Fibroblast of skin of left biceps (primary cell): ENCODE measurements around the gene CYB5B.
"Not testable (repeated sequence)": the region's sequence is repeated elsewhere in the genome, so short reads cannot be mapped to it uniquely, and the experiment has no call there.

ENCODE experiments used
- DNase-seq, 2 experiments: peaks; one replicate each; pipeline ENCODE4 v3.0.0-alpha.2; 2013; ENCODE audit warnings: low read depth in 2 of 2

CYB5B gene

DNA sequence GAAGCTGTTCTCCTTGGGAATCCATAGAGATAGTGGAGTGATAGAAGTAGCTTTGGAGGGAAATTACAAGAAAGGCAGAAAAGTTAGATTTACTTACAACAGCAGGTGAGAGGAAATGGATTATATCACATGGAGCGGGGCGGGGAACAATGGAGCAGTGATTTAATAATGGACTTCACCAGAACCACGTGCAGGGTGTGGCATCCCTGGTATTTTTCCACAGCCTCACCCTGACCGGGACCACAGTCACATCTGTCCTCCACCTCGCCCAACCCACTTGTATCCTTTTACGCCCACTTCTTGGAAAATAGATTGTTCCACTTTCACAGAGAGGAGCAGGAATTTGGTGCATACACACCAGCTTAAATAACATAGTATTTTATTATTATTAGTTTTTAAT is 15.9 kb upstream of the CYB5B start:
- no peak for DNase-seq

DNA sequence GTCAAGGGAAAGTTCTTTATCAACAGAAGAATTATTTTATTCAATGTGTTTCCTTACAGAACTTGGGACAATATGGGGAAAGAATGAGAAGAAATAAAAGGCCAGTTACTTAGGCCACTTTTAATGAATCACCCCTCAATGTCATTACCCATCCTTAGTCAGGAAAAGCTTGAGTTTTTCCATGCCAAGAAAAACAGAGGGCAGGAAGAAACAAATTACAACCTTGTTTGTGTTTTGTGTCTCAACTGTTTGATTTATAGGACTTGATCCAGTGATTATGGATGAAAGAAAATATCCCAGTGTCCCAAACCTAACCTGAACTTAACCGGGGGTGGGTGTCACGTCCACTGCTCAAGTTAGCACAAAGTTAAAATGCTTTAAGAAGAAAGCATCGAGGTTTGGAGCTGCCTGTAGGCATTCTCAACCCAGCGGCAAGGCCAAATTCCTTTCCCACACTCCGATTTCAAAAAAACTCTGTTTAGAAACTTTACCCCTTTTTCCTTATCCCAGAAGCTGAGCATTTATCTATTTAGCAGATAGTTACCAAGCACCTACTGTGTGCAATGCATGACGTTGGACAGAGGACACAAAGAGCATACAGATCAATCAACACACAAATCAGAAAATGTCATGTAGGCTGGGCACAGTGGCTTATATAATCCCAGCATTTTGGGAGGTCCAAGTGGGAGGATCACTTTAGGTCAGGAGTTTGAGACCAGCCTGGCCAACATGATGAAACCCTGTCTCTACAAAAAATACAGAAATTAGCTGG is 14.0 kb upstream of the CYB5B start:
- no peak for DNase-seq

DNA sequence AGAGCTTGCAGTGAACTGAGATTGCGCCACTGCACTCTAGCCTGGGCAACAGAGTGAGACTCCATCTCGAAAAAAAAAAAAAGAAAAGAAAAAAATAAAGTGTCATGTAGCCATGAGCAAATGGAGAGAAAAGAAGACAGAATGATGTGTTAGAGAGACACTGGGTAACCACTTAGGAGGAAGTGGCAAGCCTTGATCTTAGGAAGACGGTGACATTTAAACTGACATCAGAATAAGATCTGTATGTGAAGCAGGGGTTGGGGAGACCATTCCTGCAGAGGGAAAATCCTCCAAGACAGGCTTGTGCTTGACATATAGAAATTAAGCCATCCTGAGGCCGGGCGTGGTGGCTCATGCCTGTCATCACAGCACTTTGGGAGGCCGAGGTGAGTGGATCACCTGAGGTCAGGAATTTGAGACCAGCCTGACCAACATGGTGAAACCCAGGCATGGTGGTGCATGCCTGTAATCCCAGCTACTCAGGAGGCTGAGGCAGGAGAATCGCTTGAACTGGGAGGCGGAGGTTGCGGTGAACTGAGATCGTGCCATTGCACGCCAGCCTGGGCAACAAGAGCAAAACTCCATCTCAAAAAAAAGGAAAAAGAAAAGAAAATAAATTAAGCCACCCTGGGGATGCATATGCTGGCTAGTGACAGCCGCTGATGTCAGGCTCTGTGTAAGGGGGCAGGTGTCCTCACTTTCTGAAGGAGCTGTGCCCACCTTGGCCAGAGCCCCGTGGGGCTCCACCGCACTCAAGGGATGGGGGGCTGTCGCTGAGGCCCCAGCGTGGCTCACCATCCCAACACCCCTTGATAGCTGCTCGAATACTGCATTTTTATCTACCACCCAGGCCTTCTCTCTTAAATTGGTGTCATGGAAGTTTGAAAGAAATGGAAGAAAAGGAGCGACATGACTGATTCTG is 13.1 kb upstream of the CYB5B start:
- DNase-seq = no peak

DNA sequence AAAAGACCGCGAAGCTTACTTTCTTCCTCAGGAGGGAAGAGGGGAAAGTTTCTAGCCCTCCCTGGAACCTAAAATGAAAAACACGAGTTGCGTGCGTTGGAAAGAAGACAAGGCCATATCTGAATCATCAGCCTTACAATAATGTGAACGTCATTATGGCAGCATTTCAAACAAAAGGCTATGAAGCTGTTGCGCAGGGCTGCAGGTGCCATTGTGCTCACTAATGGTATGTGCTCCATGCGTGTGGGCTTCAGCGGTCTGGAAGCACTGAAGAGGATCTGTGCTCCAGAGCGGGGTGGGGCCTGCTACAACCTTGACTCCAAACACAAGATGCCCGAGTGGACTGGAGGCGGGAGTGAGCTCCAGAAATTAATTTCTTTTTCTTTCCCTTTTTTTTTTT is 12.1 kb upstream of the CYB5B start:
- DNase-seq = no peak

DNA sequence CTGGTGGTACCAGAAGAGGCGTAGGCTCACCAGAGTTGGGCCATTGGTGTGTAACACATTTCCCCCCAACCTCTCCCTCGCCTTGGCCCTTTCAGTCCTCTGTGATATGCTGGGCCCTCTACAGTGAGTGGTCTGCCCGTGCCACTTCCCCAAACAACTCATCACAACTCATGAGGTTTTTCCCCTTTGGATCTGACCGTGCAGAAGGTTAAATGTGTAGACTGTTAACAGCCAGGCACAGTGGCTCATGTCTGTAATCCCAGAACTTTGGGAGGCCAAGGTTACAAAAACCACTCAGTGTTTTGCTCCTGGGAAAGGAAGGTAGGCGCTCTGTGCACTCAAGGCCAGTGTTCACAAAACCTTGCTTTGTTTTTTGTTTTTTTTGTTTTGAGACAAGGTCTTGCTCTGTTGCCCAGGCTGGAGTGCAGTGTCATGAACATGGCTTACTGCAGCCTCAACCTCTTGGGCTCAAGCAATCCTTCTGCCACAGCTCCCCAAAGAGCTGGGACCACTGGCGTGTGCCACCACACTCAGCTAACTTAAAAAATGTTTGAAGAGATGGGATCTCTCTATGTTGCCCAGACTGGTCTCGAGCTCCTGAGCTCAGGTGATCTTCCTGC is 11.3 kb upstream of the CYB5B start:
- no peak for DNase-seq

DNA sequence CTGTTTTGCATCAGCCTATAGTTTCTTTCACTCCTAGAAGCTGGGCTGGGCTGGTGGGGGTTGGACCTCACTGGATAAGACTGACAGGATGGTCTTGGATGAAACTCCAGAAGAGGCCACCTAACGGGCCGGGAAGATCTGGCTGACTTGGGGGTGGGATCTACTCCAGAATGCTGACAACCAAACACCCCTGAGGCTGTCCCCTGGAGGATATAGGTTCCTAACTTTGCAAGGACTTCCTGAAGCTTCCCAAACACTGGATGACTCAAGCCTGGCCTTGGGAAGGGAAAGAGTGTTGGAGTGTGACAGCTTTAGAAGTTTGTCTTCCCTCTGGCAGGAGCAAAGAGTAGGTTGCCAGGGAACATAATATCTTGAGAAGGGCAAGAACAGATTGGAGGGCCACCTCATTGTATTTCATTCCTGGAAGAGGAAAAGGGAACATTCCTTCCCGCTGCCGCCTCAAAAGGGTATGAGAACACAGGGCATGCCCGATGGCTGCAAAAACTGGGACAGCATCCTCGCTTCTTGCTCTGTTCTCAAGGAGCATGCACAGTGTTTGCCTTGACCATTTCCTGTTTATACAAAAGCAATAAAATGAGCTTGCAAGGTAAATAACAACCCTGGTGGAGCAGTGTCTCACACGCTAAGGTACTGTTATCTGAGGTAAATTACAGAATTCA is 6.8 kb upstream of the CYB5B start:
- DNase-seq = no peak

DNA sequence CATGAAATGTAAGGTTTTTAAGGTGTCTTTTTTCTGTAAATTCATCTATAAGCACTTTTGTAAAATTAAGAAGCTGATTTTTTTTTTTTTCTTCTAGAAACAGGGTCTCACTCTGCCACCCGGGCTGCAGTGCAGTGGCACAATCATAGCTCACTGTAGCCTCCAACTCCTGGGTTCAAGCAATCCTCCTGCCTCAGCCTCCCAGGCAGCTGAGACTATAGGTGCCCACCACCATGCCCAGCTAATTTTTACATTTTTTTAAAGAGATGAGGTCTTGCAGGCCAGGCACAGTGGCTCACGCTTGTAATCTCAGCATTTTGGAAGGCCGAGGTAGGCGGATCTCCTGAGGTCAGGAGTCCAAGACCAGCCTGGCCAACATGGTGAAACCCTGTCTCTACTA is 4.5 kb upstream of the CYB5B start:
- no peak for DNase-seq

DNA sequence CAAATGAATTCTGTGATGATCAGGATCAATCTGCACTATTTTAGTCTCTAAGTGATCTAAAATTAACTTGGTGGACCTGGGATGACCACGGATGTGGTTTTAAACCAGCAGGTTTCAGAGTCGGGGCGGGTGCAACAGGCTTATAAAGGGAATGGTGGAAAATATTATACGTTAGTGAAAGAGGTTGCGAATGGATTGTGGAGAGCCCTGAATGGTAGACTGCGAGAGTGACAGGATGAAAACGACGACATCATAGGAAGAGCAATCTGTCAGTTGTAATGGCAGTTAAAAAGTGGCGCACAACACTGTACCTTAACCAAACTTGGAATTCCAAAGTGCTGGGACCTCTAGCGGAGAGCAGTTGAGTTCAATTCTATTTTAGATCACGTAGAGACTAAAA is 1.2 kb upstream of the CYB5B start:
- DNase-seq = no peak

DNA sequence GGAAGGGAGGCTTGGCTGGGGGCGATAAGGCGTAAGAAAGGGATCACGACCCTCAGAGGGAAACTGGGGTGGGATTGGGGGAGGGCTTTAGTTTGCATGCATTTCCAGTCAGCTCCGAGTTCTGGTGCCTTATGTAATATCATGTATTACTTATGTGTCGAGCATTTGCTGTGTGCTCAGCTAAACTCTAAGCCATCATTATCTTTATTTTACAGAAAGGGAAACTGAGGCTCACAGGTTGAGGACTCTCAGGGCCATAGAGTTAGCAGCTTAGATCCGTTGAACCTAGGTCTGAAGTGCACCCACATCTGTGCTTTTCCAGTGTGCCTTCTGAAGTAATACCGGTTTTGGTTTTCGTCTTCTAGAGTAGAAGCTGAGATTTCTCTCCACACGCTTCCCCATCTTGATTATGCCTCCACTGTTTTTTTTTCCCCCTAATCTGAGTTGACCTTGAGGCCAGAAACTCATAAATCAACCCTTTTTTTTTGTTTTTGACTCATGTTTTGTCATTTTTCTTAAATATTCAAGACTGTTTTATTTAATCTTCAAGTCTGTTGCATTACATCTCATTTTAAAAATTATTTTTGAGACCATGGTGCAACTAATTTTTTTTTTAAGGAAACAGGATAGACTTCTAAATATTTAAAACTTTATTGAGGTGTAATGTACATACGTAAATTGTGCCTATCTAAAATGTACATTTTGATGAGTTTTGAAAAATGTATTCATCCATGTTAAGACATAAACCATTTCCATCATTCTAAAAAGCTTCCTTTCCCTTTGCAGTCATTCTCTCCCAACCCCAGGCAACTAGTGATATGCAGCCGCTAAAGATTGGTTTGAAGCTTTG is 741 bp downstream of the CYB5B start:
- no peak for DNase-seq

DNA sequence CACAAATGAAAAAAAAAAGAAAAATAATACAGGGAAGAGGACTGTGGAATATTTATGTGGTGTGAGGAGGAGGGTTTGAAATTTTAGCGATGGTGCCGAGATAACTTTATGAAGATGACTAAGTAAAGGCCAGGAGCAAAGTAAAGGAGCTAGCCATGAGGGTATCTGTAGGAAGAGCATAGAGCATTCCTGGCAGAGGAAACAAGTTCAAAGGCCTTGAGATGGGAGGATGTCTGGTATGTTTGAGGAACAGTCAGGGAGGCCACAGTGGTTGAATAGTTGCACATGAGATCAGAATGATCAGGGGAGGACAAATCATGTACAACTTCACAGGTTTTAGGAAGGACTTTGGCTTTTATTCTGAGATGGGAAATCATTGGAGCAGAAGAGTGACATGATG is 4.2 kb downstream of the CYB5B start:
- DNase-seq = no peak

DNA sequence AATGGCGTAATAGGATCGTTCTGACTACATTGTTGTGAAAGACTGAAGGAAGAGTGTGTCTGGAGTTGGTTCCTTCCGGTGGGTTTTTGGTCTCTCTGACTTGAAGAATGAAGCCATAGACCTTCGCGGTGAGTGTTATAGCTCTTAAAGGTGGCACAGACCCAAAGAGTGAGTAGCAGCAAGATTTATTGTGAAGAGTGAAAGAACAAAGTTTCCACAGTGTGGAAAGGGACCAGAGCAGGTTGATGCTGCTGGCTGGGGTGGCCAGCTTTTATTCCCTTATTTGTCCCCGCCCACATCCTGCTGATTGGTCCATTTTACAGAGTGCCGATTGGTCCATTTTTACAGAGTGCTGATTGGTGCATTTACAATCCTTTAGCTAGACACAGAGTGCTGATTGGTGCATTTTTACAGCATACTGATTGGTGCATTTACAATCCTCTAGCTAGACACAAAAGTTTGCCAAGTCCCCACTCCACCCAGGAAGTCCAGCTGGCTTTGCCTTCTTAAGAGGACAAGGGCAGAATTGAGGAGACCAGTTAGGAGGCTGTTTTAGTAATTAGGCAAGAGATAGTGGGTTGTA is 4.7 kb downstream of the CYB5B start:
- DNase-seq = not testable (repeated sequence)

DNA sequence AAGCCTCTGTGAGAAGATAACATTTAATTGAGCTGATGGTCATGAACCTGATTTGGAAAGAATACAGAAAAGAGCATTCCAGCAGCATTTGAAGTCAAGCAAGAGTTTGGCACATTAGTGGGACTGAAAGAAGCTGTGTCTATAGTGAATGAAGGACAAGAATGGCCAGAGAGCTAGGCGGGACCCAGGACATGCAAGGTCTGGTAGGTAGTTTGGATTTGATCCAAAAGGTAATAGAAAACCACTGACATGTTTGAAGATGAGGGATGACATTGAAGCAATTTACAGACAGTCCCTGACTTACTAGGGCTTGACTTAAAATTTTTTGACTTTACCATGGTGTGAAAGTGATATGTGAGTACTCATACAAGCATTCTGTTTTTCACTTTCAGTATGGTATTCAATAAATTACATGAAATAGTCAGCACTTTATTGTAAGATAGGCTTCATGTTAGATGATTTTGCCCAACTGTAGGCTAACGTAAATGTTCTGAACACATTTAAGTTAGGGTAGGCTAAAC is 7.6 kb downstream of the CYB5B start:
- DNase-seq = no peak

DNA sequence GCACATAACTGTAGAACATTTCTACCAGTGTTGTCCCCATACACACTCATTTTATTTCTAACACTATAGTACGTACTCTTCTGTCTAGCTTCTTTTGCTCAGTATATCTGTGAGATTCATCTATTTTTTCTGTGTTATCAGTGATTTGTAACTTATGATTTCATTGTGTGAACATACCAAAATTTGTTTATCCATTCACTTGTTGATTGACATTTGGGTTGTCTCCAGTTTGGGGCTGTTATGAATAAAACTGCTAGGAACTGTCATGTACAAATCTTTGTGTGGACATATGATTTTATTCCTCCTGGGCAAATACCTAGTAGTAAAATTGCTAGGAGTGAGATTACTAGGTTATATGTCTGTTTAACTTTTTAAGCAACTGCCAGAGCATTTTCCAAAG is 9.6 kb downstream of the CYB5B start:
- no peak for DNase-seq

DNA sequence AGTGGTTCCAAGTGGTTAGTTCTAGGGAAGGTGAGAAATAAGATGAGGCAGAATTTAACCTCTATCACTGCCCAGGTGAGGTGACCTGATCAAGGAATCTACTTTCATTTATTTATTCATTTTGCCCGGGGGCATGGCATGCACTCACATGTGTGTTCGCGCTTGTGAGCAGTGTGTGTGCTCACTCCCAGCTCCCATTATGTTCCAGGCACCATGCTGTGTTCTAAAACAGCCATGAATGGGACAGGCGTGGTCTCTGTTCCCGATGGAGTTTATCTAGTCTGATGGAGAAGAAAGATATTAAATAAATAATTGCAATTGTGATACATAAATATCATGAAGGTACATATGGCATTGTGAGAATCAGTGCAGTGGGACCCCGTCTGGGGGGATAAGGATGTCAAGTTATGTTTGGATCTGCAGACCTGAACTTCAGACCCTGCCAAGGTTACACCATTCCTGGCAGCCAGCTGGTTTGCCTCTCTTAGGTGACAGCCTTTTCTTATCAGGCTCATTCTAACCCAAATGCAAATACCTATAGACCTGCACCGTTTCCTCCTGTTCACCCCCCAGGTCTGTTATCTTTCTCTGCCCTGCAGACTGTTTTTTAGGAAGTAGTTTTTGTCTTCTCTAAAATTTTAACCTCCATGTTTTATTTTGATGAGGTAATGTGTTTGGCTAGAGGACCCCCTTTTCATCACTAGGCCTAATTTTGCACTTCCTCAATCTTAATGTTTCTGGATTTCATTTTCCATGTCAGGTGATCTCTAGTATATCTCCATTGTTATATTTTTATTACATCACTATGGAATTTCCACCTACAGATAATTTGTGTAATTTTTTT is 11.8 kb downstream of the CYB5B start:
- no peak for DNase-seq

DNA sequence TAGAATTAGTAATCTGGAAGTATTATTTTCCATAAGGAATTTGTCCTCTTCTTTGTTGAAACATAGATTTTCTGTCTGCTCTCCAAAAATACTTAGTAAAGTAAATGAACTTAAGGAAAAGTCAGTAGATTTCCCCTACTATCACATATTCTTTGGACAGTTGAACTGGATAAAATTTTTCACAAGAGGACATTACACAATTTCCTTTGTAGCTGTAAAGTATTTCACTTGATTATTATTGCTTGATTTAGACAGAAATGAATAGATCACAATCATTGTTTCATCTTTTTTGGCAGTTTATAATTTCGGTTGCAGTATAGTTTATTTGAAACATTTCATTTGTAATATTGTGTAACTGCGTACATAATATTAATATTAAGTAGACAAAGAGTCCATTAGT is 12.5 kb downstream of the CYB5B start:
- no peak for DNase-seq

DNA sequence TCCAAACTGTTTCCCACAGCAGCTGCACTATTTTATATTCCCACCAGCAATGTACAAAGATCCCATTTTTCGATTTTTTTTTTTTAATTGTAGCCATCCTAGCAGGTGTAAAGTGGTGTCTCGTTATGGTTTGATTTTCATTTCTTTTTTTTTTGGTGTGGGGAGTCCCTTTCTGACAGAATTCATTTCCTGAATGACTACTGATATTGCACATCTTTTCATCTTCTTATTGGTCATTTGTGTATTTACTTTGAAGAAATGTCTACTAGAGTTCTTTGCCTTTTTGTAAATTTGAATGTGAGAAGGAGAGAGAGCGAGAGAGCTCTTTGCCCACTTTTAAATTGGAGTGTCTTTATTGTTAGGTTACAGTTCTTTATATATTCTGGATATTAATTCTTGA is 14.0 kb downstream of the CYB5B start:
- no peak for DNase-seq

DNA sequence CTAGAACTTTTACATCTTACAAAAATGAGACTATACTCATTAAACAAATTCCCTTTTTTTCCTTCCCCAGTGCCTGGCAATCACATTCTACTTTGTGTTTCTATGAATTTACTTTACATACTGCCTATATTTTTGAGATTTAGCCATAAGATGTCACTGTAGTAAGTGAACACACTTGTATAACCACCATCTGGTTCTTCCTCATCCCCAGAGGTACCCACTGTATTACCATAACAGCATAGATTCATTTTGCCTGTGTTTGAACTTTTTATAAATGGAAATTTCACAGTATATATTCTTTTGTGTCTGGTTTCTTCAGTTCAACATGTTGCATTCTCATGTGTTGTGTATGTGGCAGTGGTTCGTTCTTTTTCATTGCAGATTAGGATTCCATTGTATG is 15.8 kb downstream of the CYB5B start:
- DNase-seq = no peak

DNA sequence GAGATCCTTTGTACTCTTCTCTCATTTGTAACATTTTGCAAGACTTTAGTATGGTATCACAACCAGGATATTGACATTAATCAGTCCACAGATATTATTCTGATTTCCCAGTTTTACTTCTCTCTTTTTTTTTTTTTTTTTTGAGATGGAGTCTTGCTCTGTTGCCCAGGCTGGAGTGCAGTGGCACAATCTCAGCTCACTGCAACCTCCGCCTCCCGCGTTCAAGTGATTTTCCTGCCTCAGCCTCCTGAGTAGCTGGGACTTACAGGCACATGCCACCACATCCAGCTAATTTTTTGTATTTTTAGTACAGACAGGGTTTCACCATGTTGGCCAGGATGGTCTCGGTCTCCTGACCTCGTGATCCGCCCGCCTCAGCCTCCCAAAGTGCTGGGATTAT is 16.6 kb downstream of the CYB5B start:
- not testable (repeated sequence) for DNase-seq

DNA sequence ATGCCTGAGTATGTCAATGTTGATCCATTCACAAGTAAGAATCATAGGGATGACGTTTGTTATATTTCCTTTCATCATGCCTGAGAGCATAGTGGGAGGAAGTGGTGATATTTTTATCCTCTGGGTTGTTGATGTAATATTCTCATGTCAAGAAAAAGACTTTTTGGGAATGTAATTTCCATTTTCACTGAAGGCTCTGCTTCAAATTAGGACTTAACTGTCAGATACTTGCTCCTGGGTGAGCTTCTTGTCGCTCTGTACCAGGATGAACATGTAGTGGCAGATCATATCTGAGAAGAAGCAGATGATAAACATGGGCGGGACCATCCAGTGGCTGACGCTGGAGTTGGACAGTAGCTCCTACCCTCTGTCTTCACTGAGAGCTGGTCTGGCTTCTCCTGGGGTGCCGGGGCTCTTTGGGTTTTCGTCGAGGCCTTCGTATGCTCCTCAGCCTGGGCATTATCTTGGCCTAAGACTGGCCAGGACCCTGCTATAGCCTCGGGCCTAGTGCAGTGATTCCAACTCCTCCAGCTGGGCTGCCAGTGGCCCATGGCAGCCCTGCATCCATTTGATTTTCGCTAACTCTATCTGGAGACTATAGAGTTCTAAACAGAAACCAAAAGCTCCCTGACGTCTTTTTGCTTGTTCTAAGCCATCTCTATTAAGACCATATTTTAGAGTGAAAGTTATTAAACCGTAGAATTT is 19.7 kb downstream of the CYB5B start:
- no peak for DNase-seq
